ENCODE measurements around the gene DUSP23.

Gene DUSP23

GRCh38 chr1:159750621-159751020 lies 30.1 kb upstream of the DUSP23 start:
- DNase-seq (ENCODE audit: low spot score) = no peak
- Histone ChIP-seq H3K4me3 (no peak overlapping the region), H3K27ac (no peak overlapping the region)
- no peak for TF ChIP-seq CTCF (IDR thresholded peaks at IDR 0.05)

GRCh38 chr1:159751031-159751430 lies 29.7 kb upstream of the DUSP23 start:
- no peak for TF ChIP-seq CTCF (IDR thresholded peaks at IDR 0.05)
- no peak overlapping the region for H3K4me3 ChIP-seq
- DNase-seq (ENCODE audit: low spot score) = no peak
- peak overlapping the region in 1 of 2 donors; percentile 72 for H3K27ac ChIP-seq

GRCh38 chr1:159752135-159752580 lies 28.6 kb upstream of the DUSP23 start:
- TF ChIP-seq CTCF (IDR thresholded peaks at IDR 0.05) = no peak
- peak overlapping the region in 1 of 2 donors; percentile 72 for H3K27ac ChIP-seq
- H3K4me3 ChIP-seq = no peak overlapping the region
- no peak for DNase-seq (ENCODE audit: low spot score)

- no peak for TF ChIP-seq CTCF (IDR thresholded peaks at IDR 0.05)
- no peak for DNase-seq (ENCODE audit: low spot score)
- Histone ChIP-seq H3K4me3 (no peak overlapping the region), H3K27ac (peak overlapping the region in 1 of 2 donors; percentile 14)
Measured at GRCh38 chr1:159753386-159753785, 27.4 kb upstream of the DUSP23 start.

- DNase-seq (ENCODE audit: low spot score) = no peak
- TF ChIP-seq CTCF (IDR thresholded peaks at IDR 0.05) = no peak
- Histone ChIP-seq H3K4me3 (no peak overlapping the region), H3K27ac (no peak overlapping the region)
Measured at GRCh38 chr1:159755451-159756007, 25.2 kb upstream of the DUSP23 start.

- no peak overlapping the region for H3K4me3 ChIP-seq
- no peak for TF ChIP-seq CTCF (IDR thresholded peaks at IDR 0.05)
- DNase-seq (ENCODE audit: low spot score) = no peak
- no peak overlapping the region for H3K27ac ChIP-seq
Measured at GRCh38 chr1:159756397-159756796, 24.4 kb upstream of the DUSP23 start.

GRCh38 chr1:159763686-159764085 lies 17.1 kb upstream of the DUSP23 start:
- Histone ChIP-seq H3K27ac (no peak overlapping the region), H3K4me3 (no peak overlapping the region)
- no peak for TF ChIP-seq CTCF (IDR thresholded peaks at IDR 0.05)
- no peak for DNase-seq (ENCODE audit: low spot score)

All from coronary artery (tissue), 2 donors.